Measurements from ENCODE around the gene RNF141. TPM values are rescaled to one million over a fixed set of nuclear protein-coding genes. Genes with fewer than 3 reads are reported as not detected.

RNF141 gene
- total RNA-seq, 1 donor from 2014 or later, result 32.0 TPM

GRCh38 chr11:10473371-10473770 is 67.6 kb downstream of the RNF141 start:
- H3K27ac Mint-ChIP-seq, result no peak overlapping the region
- no peaks in the 10 kb centered on the region for H3K27me3 Mint-ChIP-seq
- peaks cover 15% of the 10 kb centered on the region for H3K9me3 Mint-ChIP-seq (ENCODE audit: low read depth)
- H3K4me1 Mint-ChIP-seq (ENCODE audit: low read depth), result peaks cover 2% of the 10 kb centered on the region
- H3K4me3 Mint-ChIP-seq (ENCODE audit: low read depth), result no peak overlapping the region
- H3K36me3 Mint-ChIP-seq (ENCODE audit: insufficient read depth), result peaks cover 8% of the 10 kb centered on the region
- TF ChIP-seq, protein P1, sequence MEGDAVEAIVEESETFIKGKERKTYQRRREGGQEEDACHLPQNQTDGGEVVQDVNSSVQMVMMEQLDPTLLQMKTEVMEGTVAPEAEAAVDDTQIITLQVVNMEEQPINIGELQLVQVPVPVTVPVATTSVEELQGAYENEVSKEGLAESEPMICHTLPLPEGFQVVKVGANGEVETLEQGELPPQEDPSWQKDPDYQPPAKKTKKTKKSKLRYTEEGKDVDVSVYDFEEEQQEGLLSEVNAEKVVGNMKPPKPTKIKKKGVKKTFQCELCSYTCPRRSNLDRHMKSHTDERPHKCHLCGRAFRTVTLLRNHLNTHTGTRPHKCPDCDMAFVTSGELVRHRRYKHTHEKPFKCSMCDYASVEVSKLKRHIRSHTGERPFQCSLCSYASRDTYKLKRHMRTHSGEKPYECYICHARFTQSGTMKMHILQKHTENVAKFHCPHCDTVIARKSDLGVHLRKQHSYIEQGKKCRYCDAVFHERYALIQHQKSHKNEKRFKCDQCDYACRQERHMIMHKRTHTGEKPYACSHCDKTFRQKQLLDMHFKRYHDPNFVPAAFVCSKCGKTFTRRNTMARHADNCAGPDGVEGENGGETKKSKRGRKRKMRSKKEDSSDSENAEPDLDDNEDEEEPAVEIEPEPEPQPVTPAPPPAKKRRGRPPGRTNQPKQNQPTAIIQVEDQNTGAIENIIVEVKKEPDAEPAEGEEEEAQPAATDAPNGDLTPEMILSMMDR (IDR thresholded peaks at IDR 0.05; ENCODE audit: unreplicated experiment), result no peak
- DNase-seq (ENCODE audit: low spot score, unreplicated experiment), result no peak

DNA sequence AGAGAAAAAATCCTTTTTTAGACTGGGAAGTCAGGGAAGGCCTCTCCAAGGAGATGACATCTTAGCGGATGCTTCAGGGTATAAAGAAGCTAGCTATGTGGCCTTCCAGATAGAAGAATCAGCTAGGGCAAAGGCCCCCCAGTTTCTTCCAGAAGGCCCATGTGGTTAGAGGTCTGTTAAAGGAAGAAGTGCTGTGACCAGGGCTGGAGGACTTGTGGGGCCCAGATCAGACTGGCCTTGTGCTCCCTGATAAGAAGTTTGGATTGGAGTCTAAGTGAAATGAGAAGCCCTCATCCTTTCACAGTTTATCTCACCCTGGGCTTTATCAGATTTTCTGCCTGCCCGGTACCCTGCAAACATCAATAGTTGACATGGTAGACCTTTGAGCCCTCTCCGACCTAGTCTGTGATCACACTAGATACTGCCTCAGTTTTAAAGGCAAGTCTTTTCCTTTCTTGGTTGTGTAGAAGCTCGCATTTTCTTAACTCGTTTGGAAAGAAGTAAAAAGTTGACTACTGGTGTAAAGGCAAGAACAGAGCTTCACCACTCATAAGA is 78.2 kb downstream of the RNF141 start:
- TF ChIP-seq, protein P1 (IDR thresholded peaks at IDR 0.05; ENCODE audit: unreplicated experiment), result no peak
- Mint-ChIP-seq H3K27me3 (no peaks in the 10 kb centered on the region), H3K4me3 (ENCODE audit: low read depth) (no peak overlapping the region), H3K27ac (no peak overlapping the region), H3K9me3 (ENCODE audit: low read depth) (peaks cover 4% of the 10 kb centered on the region), H3K36me3 (ENCODE audit: insufficient read depth) (peaks cover 9% of the 10 kb centered on the region), H3K4me1 (ENCODE audit: low read depth) (peaks cover 8% of the 10 kb centered on the region)
- no peak for DNase-seq (ENCODE audit: low spot score, unreplicated experiment)

Other genes starting within 250 kb of the RNF141 start
- gene SBF2, start 247.0 kb downstream of the RNF141 start, total RNA-seq, result 43.8 and 44.9 TPM in 2 replicates
- gene ADM, start 236.1 kb downstream of the RNF141 start, total RNA-seq, result 8.4 and 9.4 TPM in 2 replicates
- gene AMPD3, start 85.9 kb downstream of the RNF141 start, total RNA-seq, result 12.9 TPM in 2 replicates
- gene LYVE1, start 27.5 kb upstream of the RNF141 start, total RNA-seq, result not detected in 2 replicates
- 5.4 and 6.3 TPM in 2 replicates for gene IRAG1, start 152.6 kb upstream of the RNF141 start, total RNA-seq
- 34.4 and 38.6 TPM in 2 replicates for gene CTR9, start 210.1 kb upstream of the RNF141 start, total RNA-seq

Measured in progenitor cell of endocrine pancreas (in vitro differentiated cells).